Large intestine (tissue), 3 donors: ENCODE results near the gene MYO15B. TPM values are rescaled to one million over a fixed set of nuclear protein-coding genes. Genes with fewer than 3 reads are reported as not detected.

Experiments used
- DNase-seq, 2 donors: peaks; one replicate each; pipeline versions ENCODE4 v3.0.0 to v3.0.0-alpha.2; 2013
- H3K27ac ChIP-seq: one replicate; pipeline ENCODE4 v1.5.1; 2013; ENCODE audit warnings: low read length
- H3K27me3 ChIP-seq: 2 replicates; pipeline ENCODE4 v1.6.1; 2013; ENCODE audit warnings: low read length; ENCODE audit not compliant: control insufficient read depth, insufficient read depth
- H3K36me3 ChIP-seq: 2 replicates; pipeline ENCODE4 v1.6.1; 2013; ENCODE audit warnings: low read length; ENCODE audit not compliant: control insufficient read depth, insufficient read depth
- H3K4me1 ChIP-seq: one replicate; pipeline ENCODE4 v1.6.1; 2013; ENCODE audit warnings: low read length; ENCODE audit not compliant: control insufficient read depth, insufficient read depth
- H3K4me3 ChIP-seq: one replicate; pipeline ENCODE4 v1.5.1; 2013; ENCODE audit warnings: low read length
- H3K9me3 ChIP-seq: one replicate; pipeline ENCODE4 v1.6.1; 2013; ENCODE audit warnings: mild to moderate bottlenecking, low read depth, low read length, moderate library complexity; ENCODE audit not compliant: control insufficient read depth
- WGBS: methylation state at CpG from one replicate; pipeline ENCODE4 v1.1.5; 2013; ENCODE audit warnings: low lambda C conversion rate; ENCODE audit not compliant: insufficient coverage; 5-methylcytosine and 5-hydroxymethylcytosine counted together
- polyA plus RNA-seq: library from polyadenylated mRNA; unstranded; fragments of 120-200 nt; gene quantifications from one replicate; pipeline ENCODE4 v1.2.1, GENCODE V29; 2013

MYO15B gene
- polyA plus RNA-seq, 1 donor, result 595 TPM

DNA sequence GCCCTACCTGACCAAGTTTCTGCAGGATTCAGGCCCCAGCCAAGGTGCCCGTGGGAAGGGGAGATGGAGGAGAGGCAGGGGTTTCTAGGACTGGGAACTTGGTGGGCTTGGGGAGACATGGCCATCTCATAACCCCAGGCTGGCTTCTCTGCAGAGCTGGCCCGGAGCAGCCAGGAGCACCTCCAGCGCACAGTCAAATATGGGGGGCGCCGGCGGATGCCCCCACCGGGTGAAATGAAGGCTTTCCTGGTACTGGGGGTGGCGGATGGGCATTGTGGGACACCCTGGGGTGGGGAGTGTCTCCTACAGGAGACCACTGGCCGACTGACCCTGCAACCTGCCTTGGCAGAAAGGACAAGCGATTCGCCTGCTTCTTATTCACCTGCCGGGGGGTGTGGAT, 36.4 kb downstream of the MYO15B start:
- no peaks in the 10 kb centered on the region for H3K27me3 ChIP-seq
- WGBS, result no CpG with 5 or more reads among the region's 12 CpGs
- H3K4me1 ChIP-seq, result peaks cover 8% of the 10 kb centered on the region
- no peaks in the 10 kb centered on the region for H3K9me3 ChIP-seq
- no peak for DNase-seq
- H3K36me3 ChIP-seq, result peaks cover 93% of the 10 kb centered on the region
- H3K4me3 ChIP-seq, result no peak overlapping the region
- H3K27ac ChIP-seq, result no peak overlapping the region

- Histone ChIP-seq H3K4me1 (no peaks in the 10 kb centered on the region), H3K36me3 (peaks cover 91% of the 10 kb centered on the region), H3K4me3 (no peak overlapping the region), H3K27ac (no peak overlapping the region), H3K27me3 (no peaks in the 10 kb centered on the region), H3K9me3 (no peaks in the 10 kb centered on the region)
- WGBS, result no CpG with 5 or more reads among the region's 23 CpGs
- DNase-seq, result no peak
These were observed 37.2 kb downstream of the MYO15B start for GRCh38 chr17:75624714-75625345.

DNA sequence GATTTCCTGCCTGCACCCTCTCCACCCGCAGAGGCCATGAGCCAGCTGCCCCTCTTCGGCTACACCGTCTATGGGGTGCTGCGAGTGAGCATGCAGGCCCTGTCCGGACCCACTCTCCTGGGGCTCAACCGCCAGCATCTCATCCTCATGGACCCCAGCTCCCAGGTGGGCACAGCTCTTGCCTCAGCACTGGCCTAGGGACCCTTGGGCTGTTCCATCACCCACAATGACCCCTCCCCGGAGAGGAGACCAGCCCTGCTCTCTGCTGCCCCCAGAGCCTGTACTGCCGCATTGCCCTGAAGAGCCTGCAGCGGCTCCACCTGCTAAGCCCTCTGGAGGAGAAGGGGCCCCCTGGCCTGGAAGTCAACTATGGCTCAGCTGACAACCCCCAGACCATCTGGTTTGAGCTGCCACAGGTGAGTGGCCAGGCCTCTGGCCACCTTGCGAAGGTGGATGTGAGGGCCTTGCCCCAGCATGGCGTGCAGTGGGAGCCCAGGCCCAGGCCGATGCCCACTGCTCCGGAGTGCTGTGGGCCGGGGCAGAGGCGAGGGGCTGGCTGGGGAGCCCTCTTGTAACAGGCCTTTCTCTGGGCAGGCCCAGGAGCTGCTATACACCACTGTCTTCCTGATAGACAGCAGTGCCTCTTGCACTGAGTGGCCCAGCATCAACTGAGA, 38.4 kb downstream of the MYO15B start:
- Histone ChIP-seq H3K36me3 (peaks cover 90% of the 10 kb centered on the region), H3K4me1 (no peaks in the 10 kb centered on the region), H3K9me3 (no peaks in the 10 kb centered on the region), H3K27me3 (no peaks in the 10 kb centered on the region), H3K27ac (no peak overlapping the region), H3K4me3 (no peak overlapping the region)
- DNase-seq, result no peak
- WGBS, result no CpG with 5 or more reads among the region's 15 CpGs

DNA sequence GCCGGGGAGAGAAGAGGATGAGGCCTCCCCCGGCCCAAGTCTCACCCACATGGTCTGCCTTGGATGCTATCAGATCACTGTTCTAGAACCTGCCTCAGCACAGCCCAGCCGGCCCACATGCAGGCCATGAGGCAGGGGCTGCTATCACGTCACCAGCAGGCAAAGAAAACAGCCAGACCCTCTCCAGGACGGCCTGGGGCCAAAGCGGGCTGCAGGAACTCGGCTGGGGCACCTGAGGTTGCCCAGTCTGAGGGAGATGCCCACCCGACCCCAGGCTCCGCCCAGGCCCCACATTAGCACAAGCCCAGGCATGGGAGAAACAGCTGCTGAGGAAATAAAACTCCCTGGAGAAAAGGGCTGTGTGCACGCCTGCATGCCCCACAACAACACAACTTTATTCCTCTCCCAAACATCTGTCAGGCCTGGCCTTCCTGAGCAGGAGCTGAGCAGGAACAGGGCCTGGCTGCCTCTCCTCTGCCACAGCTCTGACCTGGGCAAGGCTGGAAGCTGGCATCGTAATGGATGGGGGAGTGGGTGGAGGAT, 39.0 kb downstream of the MYO15B start:
- Histone ChIP-seq H3K27me3 (no peaks in the 10 kb centered on the region), H3K4me3 (no peak overlapping the region), H3K4me1 (no peaks in the 10 kb centered on the region), H3K27ac (no peak overlapping the region), H3K9me3 (peaks cover 2% of the 10 kb centered on the region), H3K36me3 (peaks cover 90% of the 10 kb centered on the region)
- no peak for DNase-seq
- WGBS, result no CpG with 5 or more reads among the region's 11 CpGs

- WGBS, result no CpG with 5 or more reads among the region's 10 CpGs
- H3K27me3 ChIP-seq, result no peaks in the 10 kb centered on the region
- peaks cover under 1% of the 10 kb centered on the region for H3K4me1 ChIP-seq
- H3K4me3 ChIP-seq, result no peak overlapping the region
- no peak for DNase-seq
- H3K9me3 ChIP-seq, result peaks cover 2% of the 10 kb centered on the region
- H3K27ac ChIP-seq, result no peak overlapping the region
- peaks cover 89% of the 10 kb centered on the region for H3K36me3 ChIP-seq
These were observed 39.5 kb downstream of the MYO15B start for GRCh38 chr17:75627094-75627493.

DNA sequence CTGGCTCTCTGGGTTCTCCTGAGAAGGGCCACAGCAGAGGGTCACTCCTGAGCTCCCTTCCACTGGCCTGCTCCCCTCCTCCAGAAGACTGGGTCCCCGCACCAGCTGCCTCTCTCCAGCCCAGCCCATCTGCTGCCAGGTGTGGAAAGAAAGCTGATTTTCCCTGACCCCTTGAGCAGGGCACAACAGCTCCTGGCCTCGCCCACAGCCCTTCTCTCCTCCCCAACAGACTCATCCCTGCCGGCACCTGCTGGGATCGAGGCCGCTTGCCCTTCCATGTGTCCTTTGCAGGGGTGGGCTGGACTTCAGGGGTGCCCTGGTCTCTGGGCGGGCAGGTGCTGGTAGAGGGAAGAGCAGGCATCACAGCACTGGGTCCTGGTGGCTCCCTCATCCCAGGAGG, 40.8 kb downstream of the MYO15B start:
- Histone ChIP-seq H3K27me3 (no peaks in the 10 kb centered on the region), H3K36me3 (peaks cover 79% of the 10 kb centered on the region), H3K4me1 (peaks cover 14% of the 10 kb centered on the region), H3K9me3 (peaks cover 2% of the 10 kb centered on the region), H3K4me3 (no peak overlapping the region), H3K27ac (no peak overlapping the region)
- no peak for DNase-seq
- no CpG with 5 or more reads among the region's 6 CpGs for WGBS

DNA sequence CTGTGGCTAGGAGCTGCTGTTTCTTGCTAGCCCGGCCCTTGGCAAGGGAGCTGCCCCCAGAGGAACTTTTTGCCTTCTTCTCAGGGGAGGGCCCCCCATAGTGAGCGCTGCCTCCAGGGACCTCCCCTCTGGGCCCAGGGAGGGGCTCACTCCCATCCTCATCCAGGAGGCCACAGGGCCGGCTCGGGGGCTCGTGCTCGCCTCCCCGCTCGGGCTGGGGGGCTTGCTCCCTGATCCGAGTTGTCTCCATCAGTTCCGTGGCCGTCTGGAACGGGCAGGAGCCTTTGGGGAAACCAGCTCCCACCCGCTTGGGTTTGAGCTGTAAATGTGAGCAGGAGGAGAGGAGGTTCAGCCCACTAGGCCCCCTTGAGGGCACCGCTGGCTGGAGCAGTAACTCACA, 41.6 kb downstream of the MYO15B start:
- Histone ChIP-seq H3K36me3 (peaks cover 72% of the 10 kb centered on the region), H3K27me3 (no peaks in the 10 kb centered on the region), H3K27ac (no peak overlapping the region), H3K4me1 (peaks cover 21% of the 10 kb centered on the region), H3K4me3 (no peak overlapping the region), H3K9me3 (peaks cover 2% of the 10 kb centered on the region)
- no peak for DNase-seq
- WGBS, result no CpG with 5 or more reads among the region's 14 CpGs

DNA sequence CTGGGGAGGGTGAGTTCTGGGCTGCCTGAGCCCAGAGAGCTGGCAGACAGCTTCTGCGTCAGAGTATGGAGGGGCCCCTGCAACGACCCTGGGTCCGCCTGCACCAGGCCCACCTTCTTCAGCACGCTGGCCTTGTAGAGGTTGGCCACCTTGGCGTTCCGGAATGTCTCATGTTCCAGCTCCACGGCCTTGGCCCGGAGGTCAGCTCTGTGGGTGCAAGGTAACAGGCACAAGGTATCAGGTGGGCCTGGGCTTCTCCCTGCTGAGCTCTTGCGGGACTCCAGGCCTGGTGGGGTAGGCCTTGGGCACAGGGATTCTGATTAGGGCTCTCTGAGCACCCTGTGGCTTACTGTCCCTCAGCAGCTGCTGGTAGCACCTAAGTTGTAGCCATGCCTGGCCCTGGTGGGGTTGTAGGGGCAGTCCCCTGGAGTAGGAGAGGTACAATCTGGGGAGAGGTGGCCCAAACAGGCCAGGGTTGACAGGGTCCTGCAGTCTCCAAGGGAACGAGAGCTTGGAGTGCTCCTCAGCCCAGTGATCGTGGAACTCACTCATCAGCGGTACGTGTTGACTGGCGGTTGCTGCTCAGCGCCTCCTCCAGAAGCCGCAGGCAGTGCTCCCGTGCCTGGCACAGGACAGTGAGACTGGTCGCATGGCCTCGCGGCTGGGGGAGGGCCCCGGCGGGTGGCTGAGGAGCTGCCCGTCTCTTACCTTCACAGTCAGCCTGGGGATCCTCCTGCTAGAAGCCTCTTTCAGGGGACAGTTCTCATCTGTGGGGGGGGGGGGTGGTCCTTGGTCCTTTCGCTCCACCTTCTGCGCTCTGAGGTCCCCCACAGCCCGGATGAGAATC, 42.7 kb downstream of the MYO15B start:
- WGBS, result no CpG with 5 or more reads among the region's 26 CpGs
- Histone ChIP-seq H3K27me3 (no peaks in the 10 kb centered on the region), H3K36me3 (peaks cover 62% of the 10 kb centered on the region), H3K4me1 (peaks cover 32% of the 10 kb centered on the region), H3K27ac (no peak overlapping the region), H3K9me3 (peaks cover 2% of the 10 kb centered on the region), H3K4me3 (no peak overlapping the region)
- no peak for DNase-seq

- H3K36me3 ChIP-seq, result peaks cover 53% of the 10 kb centered on the region
- no peak overlapping the region for H3K27ac ChIP-seq
- H3K27me3 ChIP-seq, result no peaks in the 10 kb centered on the region
- H3K4me1 ChIP-seq, result peaks cover 43% of the 10 kb centered on the region
- DNase-seq, result no peak
- no CpG with 5 or more reads among the region's 27 CpGs for WGBS
- H3K4me3 ChIP-seq, result no peak overlapping the region
- peaks cover 2% of the 10 kb centered on the region for H3K9me3 ChIP-seq
These were observed 43.8 kb downstream of the MYO15B start for GRCh38 chr17:75631353-75631752.

- WGBS, result no CpG with 5 or more reads among the region's 12 CpGs
- H3K4me3 ChIP-seq, result no peak overlapping the region
- H3K9me3 ChIP-seq, result peaks cover 2% of the 10 kb centered on the region
- H3K36me3 ChIP-seq, result peaks cover 46% of the 10 kb centered on the region
- peak overlapping the region; percentile 95 for H3K27ac ChIP-seq
- DNase-seq, result no peak
- peaks cover 54% of the 10 kb centered on the region for H3K4me1 ChIP-seq
- H3K27me3 ChIP-seq, result no peaks in the 10 kb centered on the region
These were observed 44.8 kb downstream of the MYO15B start for GRCh38 chr17:75632428-75632827.
